ENCODE data around the gene P4HTM.
"Not testable (repeated sequence)": the region's sequence is repeated elsewhere in the genome, so short reads cannot be mapped to it uniquely, and the experiment has no call there.

P4HTM gene

DNA sequence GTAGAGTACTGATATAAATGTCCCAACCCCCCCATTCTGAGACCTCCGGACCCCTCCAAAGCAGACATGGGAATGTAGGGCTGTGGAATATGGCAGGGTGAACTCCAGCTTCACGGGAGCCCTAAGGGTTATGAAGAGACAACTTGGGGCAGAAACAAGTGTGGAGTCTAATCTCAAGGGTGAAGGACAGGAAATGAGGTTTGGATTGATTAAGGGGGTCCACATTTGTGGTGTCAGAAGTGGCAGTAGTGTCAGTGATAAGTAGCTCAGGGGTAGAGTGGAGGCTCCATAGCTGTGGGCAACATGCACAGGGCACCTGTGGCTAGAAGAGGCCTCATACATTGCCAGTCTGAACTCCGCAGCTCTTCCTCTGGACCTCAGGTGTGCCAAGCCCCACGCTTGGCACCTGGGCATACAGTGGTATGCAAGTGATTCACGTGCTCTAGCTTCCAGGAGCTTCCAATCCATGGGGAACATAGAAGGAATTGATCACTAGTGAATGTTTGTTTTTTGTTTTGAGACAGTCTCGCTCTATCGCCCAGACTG, 4.1 kb upstream of the P4HTM start:
- no peak for DNase-seq

DNA sequence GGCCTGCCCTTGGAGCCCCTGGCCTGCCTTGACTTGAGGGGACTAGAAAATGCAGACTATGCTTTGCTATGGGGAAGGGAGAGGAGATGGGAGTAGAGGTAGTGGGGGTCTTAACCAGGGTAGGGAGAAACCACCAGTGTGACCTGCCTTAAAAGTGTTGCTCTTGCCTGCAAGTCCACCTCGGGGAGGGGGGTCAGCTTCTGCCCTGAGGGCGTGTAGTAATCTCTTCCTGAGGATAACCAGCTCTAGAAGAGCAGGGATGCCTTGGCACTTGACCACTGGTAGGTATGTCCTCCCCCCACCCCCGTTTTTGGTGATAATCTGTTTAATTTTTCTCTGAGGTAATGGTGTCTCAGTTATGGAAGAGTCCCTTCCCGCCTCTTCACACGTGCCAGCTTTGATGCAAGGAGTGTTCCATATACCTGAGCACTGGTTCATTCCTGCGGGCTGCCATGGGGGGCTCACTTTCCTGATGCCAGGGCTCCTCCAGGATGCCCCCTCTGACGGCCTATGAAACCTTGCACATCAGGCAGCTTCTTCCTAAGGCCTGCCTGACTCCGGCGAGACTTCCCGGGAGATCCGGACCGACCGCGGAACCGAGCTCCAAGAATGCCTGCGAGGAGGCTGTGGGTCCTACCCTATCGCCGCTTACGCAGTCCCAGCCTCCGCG, 780 bp upstream of the P4HTM start:
- DNase-seq, result no peak

DNA sequence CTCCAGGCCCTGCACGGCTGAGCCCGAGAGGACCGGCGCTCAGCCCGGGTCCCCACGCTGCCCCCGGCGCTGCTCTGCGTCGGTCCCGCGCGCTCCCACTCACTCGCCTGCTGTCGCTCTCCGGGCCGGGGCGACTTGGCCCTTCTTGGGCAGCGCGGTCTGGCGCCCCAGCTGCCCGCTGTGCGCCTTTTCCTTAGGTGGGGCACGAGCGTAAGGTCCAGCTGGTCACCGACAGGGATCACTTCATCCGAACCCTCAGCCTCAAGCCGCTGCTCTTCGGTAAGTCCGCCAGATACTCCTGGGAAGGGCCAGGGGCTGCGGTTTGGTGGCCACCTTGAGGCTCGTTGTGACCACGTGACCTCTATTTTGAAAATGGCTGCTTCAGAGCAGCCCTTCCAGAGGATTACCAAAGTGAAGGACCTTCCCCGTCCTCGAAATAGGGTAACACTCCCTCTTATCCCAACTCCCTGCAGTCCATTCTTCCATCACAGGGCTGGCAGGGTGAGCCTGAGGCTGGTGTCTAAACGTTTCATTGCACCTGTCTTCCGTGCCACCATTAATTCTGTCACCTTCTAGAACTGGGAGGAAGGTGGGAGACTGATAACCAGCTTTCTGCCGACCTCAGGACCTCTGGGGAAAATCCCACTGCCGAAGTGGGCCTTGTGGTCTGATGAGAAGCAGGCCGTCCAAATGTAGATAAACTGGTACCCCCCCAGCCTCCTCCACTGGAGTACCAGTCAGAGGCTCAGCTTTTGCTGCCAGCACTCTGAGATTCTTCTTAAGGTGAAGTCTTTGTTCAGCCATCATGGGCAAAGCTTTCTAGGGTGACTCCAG, 812 bp downstream of the P4HTM start:
- DNase-seq, result peak; percentile 28

DNA sequence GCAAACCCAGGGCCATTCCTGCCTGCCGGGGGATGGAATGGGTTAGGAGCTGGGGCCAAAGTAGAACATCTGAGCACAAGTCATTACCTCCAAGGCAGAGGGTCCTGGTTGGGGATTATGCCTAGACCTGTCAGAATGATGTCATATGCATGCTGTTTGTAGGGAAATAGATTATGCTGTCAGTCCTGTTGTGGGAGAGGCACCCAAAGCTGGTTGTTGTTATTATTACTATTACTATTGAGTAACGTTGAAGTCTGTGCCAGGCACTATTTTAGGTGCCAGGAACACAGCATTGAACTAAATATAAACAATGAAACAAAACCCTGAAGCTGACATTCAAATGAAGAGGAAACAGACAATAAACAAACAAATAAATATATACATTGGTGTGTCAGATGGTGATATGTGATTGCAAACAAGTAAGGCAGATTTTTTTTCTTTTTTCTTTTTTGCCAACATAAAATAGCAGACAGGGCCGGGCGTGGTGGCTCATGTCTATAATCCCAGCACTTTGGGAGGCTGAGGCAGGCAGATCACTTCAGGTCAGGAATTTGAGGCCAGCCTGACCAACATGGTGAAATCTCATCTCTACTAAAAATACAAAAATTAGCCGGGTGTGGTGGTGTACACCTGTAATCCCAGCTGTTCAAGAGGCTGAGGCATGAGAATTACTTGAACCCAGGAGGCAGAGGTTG, 2.0 kb downstream of the P4HTM start:
- no peak for DNase-seq

DNA sequence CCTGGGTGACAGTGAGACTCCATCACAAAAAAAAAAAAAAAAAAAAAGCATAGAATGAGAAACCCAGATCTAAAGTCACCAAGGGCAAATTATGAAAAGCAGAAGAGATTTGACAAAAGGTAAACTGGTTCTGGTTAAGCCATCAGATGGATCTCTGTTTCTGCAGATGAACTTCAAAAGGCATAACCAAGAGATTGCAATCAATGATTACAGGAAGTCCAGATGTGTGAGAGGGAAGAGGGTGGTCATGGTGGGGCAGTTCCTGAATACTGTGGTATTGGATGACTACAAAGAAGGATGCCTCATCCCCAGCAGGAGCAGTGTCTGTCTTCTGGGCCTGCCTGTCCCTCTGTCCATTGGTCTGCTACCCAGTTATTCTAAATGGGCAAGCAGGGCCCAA, 3.8 kb downstream of the P4HTM start:
- DNase-seq, result no peak

DNA sequence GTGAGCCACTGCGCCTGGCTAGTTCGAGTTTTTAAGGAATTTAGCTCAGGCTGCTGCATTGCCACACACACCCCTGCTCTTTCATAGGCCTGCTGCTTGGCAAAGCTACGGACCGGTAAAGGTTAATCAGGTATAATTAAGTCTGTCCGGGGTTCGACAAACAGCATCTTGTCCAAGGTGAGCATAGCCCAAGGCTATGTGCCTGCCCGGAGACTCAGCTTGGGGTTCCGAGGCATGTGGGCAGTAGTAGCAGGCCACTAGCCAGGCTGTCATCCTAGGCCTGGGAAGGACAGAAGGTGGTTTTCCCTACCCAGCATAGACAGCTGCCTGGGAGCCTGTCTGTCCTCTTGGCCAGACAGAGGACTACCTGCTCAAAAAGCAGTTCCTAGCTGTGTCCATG, 6.6 kb downstream of the P4HTM start:
- no peak for DNase-seq

DNA sequence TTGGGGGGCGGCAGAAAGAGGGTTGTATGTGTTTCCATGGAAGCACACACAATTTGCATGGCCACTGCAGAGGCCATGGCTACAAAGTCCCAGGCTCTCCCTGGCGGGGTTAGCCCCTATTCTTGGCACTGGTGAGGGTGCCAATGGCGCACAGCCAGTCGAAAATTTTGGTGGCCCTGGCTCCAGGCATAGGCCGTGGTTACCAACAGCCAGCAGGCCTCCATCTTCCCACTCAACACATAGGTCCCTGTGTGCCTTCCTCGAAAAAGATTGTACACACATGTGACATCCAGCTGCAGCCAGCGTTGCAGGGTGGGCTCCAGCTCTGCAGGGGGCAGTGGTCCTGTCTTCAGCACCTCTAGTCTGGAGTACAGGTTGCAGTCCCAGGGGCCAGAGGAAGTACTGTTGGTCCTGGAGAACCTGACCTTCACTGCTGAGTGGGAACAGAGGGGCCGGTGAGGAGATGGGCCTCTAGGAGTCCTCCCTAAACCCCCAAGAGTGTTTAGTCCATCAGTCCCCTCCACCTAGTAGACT, 7.1 kb downstream of the P4HTM start:
- DNase-seq, result no peak

DNA sequence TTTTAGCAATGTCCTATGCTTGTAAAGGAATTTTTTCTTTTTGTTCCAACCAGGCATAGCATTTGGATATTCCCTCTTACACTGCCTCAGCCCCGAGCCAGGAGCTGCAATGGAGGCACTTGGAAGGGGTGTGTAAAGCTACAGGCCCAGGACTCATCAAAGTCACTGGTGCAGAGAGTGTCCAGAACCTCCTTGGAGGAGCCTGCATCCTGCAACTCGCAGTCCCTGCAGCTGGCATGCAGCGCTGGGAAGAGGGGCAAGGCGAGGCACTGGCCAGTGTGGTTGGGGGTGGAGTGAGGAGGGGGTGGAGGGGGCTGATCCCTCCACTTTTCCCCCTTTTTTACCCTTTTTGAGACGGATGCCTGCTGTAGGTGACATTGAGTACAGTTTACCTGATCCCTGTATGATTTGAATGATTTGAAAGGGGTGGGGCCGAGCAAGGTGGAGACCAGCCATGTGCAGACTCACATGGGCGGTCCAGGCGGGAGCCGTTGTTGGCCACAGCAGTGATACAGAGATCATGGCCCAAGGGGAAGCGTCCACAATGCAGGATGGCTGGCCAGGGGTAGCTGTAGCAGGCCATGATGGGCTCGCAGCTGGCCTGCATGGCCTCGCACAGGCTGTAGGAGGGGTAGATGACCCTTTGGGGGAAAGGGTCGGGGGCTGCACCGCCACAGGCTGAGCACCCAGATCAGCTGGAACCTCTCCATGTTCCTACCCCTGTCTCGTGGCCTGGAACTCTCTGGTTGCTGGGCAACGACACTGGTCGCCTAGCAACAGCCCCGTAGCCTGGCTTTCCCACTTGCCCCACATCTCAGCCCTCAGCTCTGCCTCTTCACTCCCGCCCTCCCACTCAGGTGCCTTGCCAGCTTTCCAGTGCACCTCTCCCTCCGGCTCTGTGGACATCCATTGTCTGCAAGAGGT, 7.9 kb downstream of the P4HTM start:
- DNase-seq, result no peak

DNA sequence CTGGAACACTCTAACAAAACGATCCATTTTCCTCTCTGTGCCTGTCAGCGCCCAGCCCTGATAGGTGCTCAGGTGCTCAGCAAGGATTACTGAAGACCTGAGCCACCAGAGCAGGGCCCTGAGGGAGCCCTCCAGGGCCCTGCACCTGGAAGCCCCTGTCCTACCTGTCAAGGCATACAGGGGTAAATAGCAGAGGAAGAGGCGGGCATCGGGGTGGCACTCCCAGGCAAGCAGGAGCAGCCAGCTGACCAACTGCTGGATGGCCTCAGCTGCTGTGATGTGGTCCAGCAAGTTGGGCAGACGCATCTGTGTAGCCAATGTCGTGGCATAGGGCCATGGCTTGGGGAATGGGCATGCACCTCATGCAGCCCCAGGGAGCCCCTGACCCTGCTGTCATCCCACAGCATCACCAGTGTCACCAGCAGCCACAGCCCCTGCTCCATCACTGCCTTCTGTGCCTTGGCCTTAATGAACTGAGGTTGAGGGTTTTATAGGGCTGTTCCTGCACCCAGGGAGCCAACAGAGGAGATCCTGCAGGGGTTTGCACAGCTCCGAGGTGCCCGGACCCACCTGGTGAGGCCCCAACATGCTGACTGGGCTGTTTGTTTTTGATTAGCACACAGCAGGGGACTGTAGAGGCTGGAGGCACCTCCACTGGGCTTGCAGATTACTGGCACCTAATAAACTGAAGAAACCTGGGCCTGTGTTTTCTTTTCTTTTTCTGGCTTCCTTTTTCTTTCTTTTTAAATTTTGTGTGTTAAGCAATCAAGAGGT, 9.2 kb downstream of the P4HTM start:
- no peak for DNase-seq

DNA sequence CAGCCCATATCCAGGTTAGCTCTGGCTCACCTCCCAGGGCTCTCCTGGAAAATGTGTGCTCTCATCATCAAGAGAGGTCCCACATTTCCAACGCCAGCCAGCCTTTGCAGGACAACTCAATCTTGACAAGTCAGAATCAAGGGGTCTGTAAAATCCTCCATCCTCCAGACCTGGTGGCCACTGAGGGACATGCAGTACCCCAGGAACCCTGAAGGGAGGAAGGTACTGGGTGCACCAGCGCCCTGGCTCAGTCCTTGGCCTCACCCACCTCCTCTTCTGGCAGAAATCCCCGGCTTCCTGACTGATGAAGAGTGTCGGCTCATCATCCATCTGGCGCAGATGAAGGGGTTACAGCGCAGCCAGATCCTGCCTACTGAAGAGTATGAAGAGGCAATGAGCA, 11.1 kb downstream of the P4HTM start:
- no peak for DNase-seq

DNA sequence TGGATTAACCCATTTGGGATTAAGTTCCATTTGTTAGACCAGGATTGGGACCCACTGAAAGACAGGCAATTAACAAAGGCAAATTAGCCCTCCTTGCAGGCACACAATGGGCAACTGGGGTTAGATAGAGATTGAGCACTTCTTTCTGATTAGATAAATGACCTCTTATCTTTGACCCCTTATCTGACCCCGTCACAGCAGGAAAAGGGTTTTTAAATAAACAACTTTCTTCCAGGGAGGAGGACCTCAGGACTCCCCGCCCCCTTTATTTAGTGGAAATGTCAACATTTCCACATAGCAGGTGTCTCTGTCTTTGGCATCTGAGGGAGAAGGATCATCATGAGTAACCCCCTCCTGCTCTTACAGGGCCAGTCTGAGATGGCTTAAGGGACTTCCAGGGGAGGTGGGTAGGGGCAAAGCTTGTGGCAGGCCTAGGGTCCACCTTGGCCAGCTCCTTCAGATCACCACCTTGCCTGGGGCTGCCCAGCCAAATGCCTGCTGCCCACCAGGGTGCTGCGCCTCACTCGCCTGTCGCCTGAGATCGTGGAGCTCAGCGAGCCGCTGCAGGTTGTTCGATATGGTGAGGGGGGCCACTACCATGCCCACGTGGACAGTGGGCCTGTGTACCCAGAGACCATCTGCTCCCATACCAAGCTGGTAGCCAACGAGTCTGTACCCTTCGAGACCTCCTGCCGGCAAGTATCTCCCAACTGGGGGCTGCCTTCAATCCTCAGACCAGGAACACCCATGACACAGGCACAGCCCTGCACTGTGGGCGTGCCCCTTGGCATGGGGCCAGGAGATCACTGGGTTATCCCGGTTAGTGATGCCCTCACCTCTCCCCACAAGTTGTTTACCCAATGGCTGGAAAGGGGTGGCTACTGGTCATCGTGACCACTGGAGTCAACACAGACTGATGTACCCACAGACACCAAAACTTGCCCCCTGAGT, 14.6 kb downstream of the P4HTM start:
- no peak for DNase-seq

DNA sequence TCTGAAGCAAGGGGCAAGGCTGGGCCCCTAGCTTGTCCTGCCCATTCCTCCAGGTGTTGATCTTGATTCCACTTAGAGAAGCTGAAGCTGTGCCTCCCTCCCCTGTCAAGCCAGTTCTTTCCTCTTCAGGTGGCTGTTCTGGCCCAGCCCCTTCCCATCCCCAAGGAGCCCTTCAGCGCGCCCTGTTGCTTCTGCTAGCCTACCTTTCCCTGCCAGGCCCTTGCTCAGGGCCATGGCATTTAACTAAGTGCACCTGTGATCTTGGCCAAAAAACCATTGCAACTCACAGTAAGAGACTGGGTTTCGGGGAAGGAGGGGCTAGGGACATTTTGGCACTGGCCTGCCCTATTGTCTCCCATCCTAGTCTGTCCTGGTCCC, 15.3 kb downstream of the P4HTM start:
- DNase-seq, result no peak

DNA sequence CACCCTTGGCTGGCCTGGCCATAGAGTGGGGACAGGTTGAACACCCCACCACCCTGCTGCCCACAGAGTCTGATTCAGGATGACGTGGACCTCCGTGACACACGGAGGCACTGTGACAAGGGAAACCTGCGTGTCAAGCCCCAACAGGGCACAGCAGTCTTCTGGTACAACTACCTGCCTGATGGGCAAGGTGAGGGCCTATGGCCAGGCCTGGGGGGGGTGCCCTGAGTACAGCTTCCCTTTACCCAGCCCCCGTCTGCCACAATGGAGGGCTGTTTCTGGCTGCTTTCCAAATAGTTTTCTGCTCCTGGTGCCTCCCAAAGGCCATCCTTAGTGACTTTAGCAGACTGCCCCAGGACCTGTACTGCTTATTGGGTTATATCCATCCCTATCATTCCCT, 16.0 kb downstream of the P4HTM start:
- DNase-seq, result no peak

DNA sequence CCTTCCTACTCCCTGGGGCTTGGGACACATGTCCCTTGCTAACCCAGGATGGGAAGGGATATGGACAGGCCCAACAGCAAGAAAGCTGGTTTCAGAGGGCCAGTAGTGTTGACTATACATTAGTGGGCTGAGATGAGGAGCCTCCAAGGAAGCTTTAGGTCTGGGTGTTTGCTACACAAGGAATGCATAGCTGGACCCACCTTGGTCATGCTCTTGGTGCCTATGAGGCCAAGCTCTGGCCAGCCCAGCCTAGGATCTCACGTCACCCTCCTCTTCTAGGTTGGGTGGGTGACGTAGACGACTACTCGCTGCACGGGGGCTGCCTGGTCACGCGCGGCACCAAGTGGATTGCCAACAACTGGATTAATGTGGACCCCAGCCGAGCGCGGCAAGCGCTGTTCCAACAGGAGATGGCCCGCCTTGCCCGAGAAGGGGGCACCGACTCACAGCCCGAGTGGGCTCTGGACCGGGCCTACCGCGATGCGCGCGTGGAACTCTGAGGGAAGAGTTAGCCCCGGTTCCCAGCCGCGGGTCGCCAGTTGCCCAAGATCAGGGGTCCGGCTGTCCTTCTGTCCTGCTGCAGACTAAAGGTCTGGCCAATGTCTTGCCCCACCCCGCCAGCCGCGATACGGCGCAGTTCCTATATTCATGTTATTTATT, 16.5 kb downstream of the P4HTM start:
- no peak for DNase-seq

DNA sequence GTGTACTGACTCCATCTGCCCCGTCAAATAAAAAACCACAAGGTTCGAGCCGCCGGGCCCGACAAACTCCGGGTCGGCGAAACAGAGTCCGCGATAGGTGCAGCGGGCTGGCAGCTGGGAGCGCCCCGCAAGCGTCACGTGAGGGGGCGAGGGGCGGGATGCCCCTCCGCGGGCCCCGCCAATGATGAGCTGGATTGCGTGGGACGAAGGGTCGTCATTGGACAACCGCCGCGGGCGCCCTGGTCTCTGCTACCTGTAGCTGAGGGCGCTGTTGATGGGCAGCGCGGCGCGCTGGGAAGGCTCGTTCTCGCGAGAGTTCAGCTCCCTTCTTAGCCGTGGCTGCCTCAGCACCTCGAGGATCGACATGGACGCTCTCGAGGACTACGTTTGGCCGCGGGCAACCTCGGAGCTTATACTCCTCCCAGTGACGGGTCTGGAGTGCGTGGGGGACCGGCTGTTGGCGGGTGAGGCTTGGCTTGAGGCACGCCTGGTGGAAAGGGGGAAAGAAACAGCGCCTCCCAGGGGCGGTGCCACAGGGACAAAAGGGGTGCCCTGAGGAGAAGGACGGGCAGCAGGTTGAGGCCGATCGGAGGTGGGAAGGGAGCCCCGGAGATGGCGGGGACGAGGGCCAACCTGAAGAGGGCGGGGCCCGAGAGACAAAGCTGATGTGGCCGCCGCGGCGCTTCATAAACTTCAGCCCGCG, 17.2 kb downstream of the P4HTM start, which contains the start of gene WDR6:
Gene WDR6 (plus strand): TSS at position 324 of the 703 bp plus-strand sequence. CDS start 41 bp downstream, at position 365.
- DNase-seq, result peak; percentile 96

DNA sequence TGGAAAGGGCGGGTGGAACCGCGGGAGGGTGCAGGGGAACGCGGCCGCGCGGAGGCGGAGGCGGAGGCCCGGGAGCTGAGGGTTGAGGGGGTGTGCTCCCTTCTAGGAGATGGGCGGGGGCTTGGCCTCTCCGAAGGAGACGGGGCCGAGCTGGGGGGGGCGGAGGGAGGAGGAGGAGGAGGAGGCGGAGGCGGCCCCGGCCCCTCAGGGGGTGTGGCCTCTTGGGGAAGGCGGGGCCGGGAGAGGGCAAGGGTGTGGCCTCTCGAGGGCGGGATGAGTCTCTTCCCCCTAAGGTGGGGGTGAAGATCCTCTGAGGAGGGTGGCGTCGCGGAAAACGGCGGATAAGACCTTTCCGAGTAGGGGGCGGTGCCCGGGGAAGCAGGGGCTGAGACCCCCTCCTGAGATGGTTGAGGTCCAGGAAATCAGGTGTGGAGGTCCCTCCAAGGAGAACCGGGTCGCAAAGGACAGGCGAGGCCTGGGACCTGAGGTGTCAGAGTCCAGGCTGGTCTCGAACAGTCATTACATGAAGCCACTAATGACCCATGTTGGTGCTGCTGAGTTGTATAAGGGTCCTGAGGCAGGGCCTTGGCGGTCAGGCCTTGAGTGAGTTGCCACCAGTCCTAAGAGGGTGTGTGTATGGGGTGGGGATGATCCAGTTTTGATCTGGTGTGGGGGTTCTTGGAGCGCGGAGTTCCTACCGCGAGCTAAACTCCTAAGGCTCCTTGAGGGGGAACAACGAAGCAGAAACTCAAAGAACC, 17.9 kb downstream of the P4HTM start:
- DNase-seq, result peak; percentile 37

DNA sequence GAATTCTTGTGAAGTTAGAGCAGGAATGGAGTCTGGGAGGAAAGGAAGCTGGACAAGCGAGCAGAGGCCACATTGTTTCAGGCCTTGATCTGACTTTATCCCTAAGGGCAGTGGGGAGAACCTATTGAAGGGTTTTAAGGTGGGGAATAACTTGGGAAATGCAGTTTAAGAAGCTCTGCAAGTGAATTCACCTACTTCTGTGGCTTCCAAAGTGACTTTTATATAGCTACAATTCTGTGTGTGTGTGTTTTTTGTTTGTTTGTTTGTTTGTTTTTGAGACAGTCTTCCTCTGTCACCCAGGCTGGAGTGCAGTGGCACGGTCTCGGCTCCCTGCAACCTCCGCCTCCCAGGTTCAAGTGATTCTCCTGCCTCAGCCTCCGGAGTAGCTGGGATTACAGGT, 18.6 kb downstream of the P4HTM start:
- not testable (repeated sequence) for DNase-seq

DNA sequence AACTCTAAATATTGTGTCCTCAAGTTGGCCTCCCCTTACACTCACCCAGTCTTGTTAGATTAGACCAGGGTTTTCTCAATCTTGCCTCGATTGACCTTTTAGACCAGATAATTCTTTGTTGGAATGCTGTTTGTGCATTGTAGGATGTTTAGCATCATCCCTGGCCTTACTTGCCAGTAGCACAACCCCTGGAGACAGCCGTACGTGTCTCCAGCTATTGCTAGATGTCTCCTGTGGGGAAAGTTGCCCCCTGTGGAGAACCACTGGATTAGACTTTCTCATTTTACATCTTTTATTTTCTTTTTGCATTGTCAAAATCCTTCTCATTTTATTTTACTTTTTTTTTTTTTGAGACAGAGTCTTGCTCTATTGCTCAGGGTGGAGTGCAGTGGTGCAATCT, 19.4 kb downstream of the P4HTM start:
- no peak for DNase-seq
